Measurements from ENCODE around the gene SPTBN2. TPM values are rescaled to one million over a fixed set of nuclear protein-coding genes. Genes with fewer than 3 reads are reported as not detected.

Gene SPTBN2
- total RNA-seq (not detected), total RNA-seq (0 to 8.8 (median 0.84) reads per million in 172 experiments)
- polyA plus RNA-seq (2013, experiment 1 of 2), result 0.23 TPM
- polyA plus RNA-seq (2013, experiment 2 of 2), result 0.56 TPM

GRCh38 chr11:66728693-66729385 is at the start of gene SPTBN2:
Gene SPTBN2, minus strand, starts transcription at chr11:66729216. Its CDS starts 7,976 bp downstream, at chr11:66721240.
- Mint-ChIP-seq H3K4me3 (peak within 1 kb of the TSS; percentile 89), H3K27ac (no peak within 1 kb of the TSS), H3K4me1 (ENCODE audit: low read depth) (peaks cover 19% of the 10 kb centered on the region), H3K9me3 (no peaks in the 10 kb centered on the region), H3K27me3 (peaks cover 75% of the 10 kb centered on the region), H3K36me3 (ENCODE audit: low read depth) (no peaks in the 10 kb centered on the region)
- DNase-seq (peak in 1 of 14 experiments; percentile 8), ATAC-seq (ENCODE audit: poor library complexity) (no peak)
- Histone ChIP-seq H3K27me3 (ENCODE audit: control insufficient read depth in 1 of 2, insufficient read depth in 2 of 2, low read length in 2 of 2) (peaks cover 50 to 64% of the 10 kb centered on the region in 2 experiments), H3K4me3 (ENCODE audit: low read length) (no peak within 1 kb of the TSS), H3K27ac (ENCODE audit: low read depth in 1 of 2, low read length in 2 of 2) (no peak within 1 kb of the TSS), H3K9me3 (ENCODE audit: control insufficient read depth in 1 of 2, insufficient read depth in 1 of 2, low read length in 2 of 2) (peaks cover 0 to 6% of the 10 kb centered on the region in 2 experiments), H3K36me3 (ENCODE audit: insufficient read depth, low read length) (no peaks in the 10 kb centered on the region), H3K4me1 (ENCODE audit: insufficient read depth, low read length) (peaks cover 16% of the 10 kb centered on the region)
- CTCF ChIA-PET, result interaction anchor here (0.6 kb wide), 1 partner anchor 21 kb away, joined by 3 read pairs; no protein-coding TSS in a partner anchor
- intact Hi-C loops (cut with DNase I, micrococcal nuclease), result no loop called here
- no peak for TF ChIP-seq CTCF (IDR thresholded peaks at IDR 0.05)
- POLR2A ChIA-PET, result interaction anchor here (0.6 kb wide), 1 partner anchor 9 kb away, joined by 3 read pairs; no protein-coding TSS in a partner anchor

- DNase-seq (no peak), ATAC-seq (ENCODE audit: poor library complexity) (no peak)
- Mint-ChIP-seq H3K4me1 (ENCODE audit: low read depth) (no peaks in the 10 kb centered on the region), H3K9me3 (no peaks in the 10 kb centered on the region), H3K36me3 (ENCODE audit: low read depth) (no peaks in the 10 kb centered on the region), H3K4me3 (no peak overlapping the region), H3K27ac (no peak overlapping the region), H3K27me3 (no peaks in the 10 kb centered on the region)
- Histone ChIP-seq H3K9me3 (ENCODE audit: control insufficient read depth in 1 of 2, insufficient read depth in 1 of 2, low read length in 2 of 2) (no peaks in the 10 kb centered on the region), H3K4me1 (ENCODE audit: insufficient read depth, low read length) (no peaks in the 10 kb centered on the region), H3K4me3 (ENCODE audit: low read length) (no peak overlapping the region), H3K27ac (ENCODE audit: low read depth in 1 of 2, low read length in 2 of 2) (no peak overlapping the region), H3K36me3 (ENCODE audit: insufficient read depth, low read length) (no peaks in the 10 kb centered on the region), H3K27me3 (ENCODE audit: control insufficient read depth in 1 of 2, insufficient read depth in 2 of 2, low read length in 2 of 2) (no peaks in the 10 kb centered on the region)
- CTCF ChIA-PET, result no interaction called here
- POLR2A ChIA-PET, result no interaction called here
- no peak for TF ChIP-seq CTCF (IDR thresholded peaks at IDR 0.05)
- intact Hi-C loops (cut with DNase I, micrococcal nuclease), result no loop called here
Measured at GRCh38 chr11:66768818-66769217, 39.8 kb upstream of the SPTBN2 start.

- Histone ChIP-seq H3K4me1 (ENCODE audit: insufficient read depth, low read length) (no peaks in the 10 kb centered on the region), H3K27me3 (ENCODE audit: control insufficient read depth in 1 of 2, insufficient read depth in 2 of 2, low read length in 2 of 2) (no peaks in the 10 kb centered on the region), H3K27ac (ENCODE audit: low read depth in 1 of 2, low read length in 2 of 2) (no peak overlapping the region), H3K9me3 (ENCODE audit: control insufficient read depth in 1 of 2, insufficient read depth in 1 of 2, low read length in 2 of 2) (no peaks in the 10 kb centered on the region), H3K4me3 (ENCODE audit: low read length) (no peak overlapping the region), H3K36me3 (ENCODE audit: insufficient read depth, low read length) (no peaks in the 10 kb centered on the region)
- TF ChIP-seq CTCF (IDR thresholded peaks at IDR 0.05), result no peak
- intact Hi-C loops (cut with DNase I, micrococcal nuclease), result no loop called here
- H3K27ac Mint-ChIP-seq, result no peak overlapping the region
- H3K9me3 Mint-ChIP-seq, result no peaks in the 10 kb centered on the region
- POLR2A ChIA-PET, result no interaction called here
- H3K27me3 Mint-ChIP-seq, result no peaks in the 10 kb centered on the region
- CTCF ChIA-PET, result interaction anchor here (0.5 kb wide), 1 partner anchor 109 kb away, joined by 3 read pairs; no protein-coding TSS in a partner anchor
- H3K4me3 Mint-ChIP-seq, result no peak overlapping the region
- no peaks in the 10 kb centered on the region for H3K4me1 Mint-ChIP-seq (ENCODE audit: low read depth)
- ATAC-seq (ENCODE audit: poor library complexity) (no peak), DNase-seq (no peak)
- H3K36me3 Mint-ChIP-seq (ENCODE audit: low read depth), result no peaks in the 10 kb centered on the region
Measured at GRCh38 chr11:66768088-66768521, 39.1 kb upstream of the SPTBN2 start.

Measured in CD4-positive, alpha-beta T cell (primary cell).